HG02840 (cell line): ENCODE measurements around the gene FTSJ1.
"Not testable (repeated sequence)": the region's sequence is repeated elsewhere in the genome, so short reads cannot be mapped to it uniquely, and the experiment has no call there.

Source experiments
- ATAC-seq: cut with Tn5 transposase; IDR thresholded peaks from one replicate; pipeline ENCODE4 v1.9.1; 2021; ENCODE audit warnings: mild to moderate bottlenecking, moderate library complexity, moderate number of reproducible peaks; ENCODE audit not compliant: unreplicated experiment, low FRiP score

The FTSJ1 gene

GRCh38 chrX:48520976-48521352 lies 45.0 kb downstream of the FTSJ1 start:
- no peak for ATAC-seq

GRCh38 chrX:48521353-48522243 lies 45.6 kb downstream of the FTSJ1 start, which contains the start of gene EBP:
Gene EBP (plus strand): TSS chrX:48521808. CDS start chrX:48523772, 1,964 bp downstream.
- ATAC-seq: peak; percentile 93

- ATAC-seq: no peak
These were observed 46.3 kb downstream of the FTSJ1 start for GRCh38 chrX:48522291-48522690.

- no peak for ATAC-seq
These were observed 47.7 kb downstream of the FTSJ1 start for GRCh38 chrX:48523682-48524081.

GRCh38 chrX:48525853-48526252 lies 49.9 kb downstream of the FTSJ1 start:
- not testable (repeated sequence) for ATAC-seq

GRCh38 chrX:48530736-48531135 lies 54.7 kb downstream of the FTSJ1 start:
- ATAC-seq: no peak

- ATAC-seq: no peak
These were observed 55.5 kb downstream of the FTSJ1 start for GRCh38 chrX:48531358-48531959.

- ATAC-seq: no peak
These were observed 56.2 kb downstream of the FTSJ1 start for GRCh38 chrX:48532161-48532560.

GRCh38 chrX:48533165-48533564 lies 57.2 kb downstream of the FTSJ1 start:
- no peak for ATAC-seq
